GM23338 (cell line): ENCODE results near the gene RAC2. TPM values are rescaled to one million over a fixed set of nuclear protein-coding genes. Genes with fewer than 3 reads are reported as not detected.

Source experiments
- ATAC-seq: fragments of 200-7000 bp; cut with Tn5 transposase; 3 replicates; pipeline ENCODE4 v1.9.1; 2020
- DNase-seq: peaks from one replicate; pipeline ENCODE4 v3.0.0-alpha.2; 2015; ENCODE audit warnings: low spot score
- H2AFZ ChIP-seq: fragments of 200-600 bp; sonication (generic); 2 replicates; pipeline ENCODE4 v1.8.0; 2016; ENCODE audit warnings: antibody characterized with exemption, mild to moderate bottlenecking, moderate library complexity
- H3F3A ChIP-seq: fragments of 200-600 bp; sonication (generic); replicated peaks from 2 replicates; pipeline ENCODE4 v1.8.0; 2017; ENCODE audit warnings: antibody characterized with exemption, mixed run types, low read depth
- H3K27ac ChIP-seq: fragments of 200-600 bp; sonication (generic); 2 replicates; pipeline ENCODE4 v1.6.1; 2016; ENCODE audit warnings: low read depth
- H3K27me3 ChIP-seq: fragments of 200-600 bp; sonication (generic); 2 replicates; pipeline ENCODE4 v1.8.0; 2016; ENCODE audit warnings: mild to moderate bottlenecking, mixed run types, moderate library complexity; ENCODE audit not compliant: insufficient read depth
- H3K36me3 ChIP-seq: fragments of 200-600 bp; sonication (generic); 2 replicates; pipeline ENCODE4 v1.8.0; 2016; ENCODE audit warnings: mild to moderate bottlenecking; ENCODE audit not compliant: insufficient read depth
- H3K4me1 ChIP-seq: fragments of 200-600 bp; sonication (generic); 2 replicates; pipeline ENCODE4 v1.8.0; 2016; ENCODE audit warnings: mild to moderate bottlenecking, moderate library complexity; ENCODE audit not compliant: insufficient read depth
- H3K4me2 ChIP-seq: fragments of 200-600 bp; sonication (generic); 2 replicates; pipeline ENCODE4 v1.7.1; 2017; ENCODE audit warnings: mixed run types
- H3K4me3 ChIP-seq: fragments of 200-600 bp; sonication (generic); 2 replicates; pipeline ENCODE4 v1.6.1; 2016; ENCODE audit warnings: mixed run types
- H3K79me2 ChIP-seq: fragments of 200-600 bp; sonication (generic); replicated peaks from 2 replicates; pipeline ENCODE4 v1.8.0; 2017; ENCODE audit warnings: mild to moderate bottlenecking; ENCODE audit not compliant: insufficient read depth
- H3K9me2 ChIP-seq: fragments of 200-600 bp; sonication (generic); 2 replicates; pipeline ENCODE4 v1.8.0; 2017; ENCODE audit not compliant: insufficient read depth
- H4K20me1 ChIP-seq: fragments of 200-600 bp; sonication (generic); replicated peaks from 2 replicates; pipeline ENCODE4 v1.8.0; 2017; ENCODE audit warnings: mild to moderate bottlenecking; ENCODE audit not compliant: insufficient read depth
- H3K27ac Mint-ChIP-seq: 2 replicates; pipeline ENCODE4 v1.8.0; 2020; ENCODE audit warnings: inconsistent platforms, mild to moderate bottlenecking, moderate library complexity, mixed read lengths
- H3K27me3 Mint-ChIP-seq: 3 replicates; pipeline ENCODE4 v1.8.0; 2022; ENCODE audit warnings: low read depth, mild to moderate bottlenecking, moderate library complexity, mixed read lengths, inconsistent platforms; ENCODE audit not compliant: insufficient read depth, poor library complexity
- H3K36me3 Mint-ChIP-seq: 3 replicates; pipeline ENCODE4 v1.8.0; 2021; ENCODE audit warnings: low read depth, mild to moderate bottlenecking, inconsistent platforms, moderate library complexity, mixed read lengths
- H3K4me1 Mint-ChIP-seq: 3 replicates; pipeline ENCODE4 v1.8.0; 2020; ENCODE audit warnings: mild to moderate bottlenecking, inconsistent platforms, mixed read lengths
- H3K4me3 Mint-ChIP-seq: 3 replicates; pipeline ENCODE4 v1.8.0; 2021; ENCODE audit warnings: moderate library complexity, mild to moderate bottlenecking, inconsistent platforms, mixed read lengths
- H3K9me3 Mint-ChIP-seq: 3 replicates; pipeline ENCODE4 v1.8.0; 2020; ENCODE audit warnings: moderate library complexity, mild to moderate bottlenecking, inconsistent platforms, mixed read lengths
- CREB1 ChIP-seq: fragments of 250-450 bp; sonication (Bioruptor Pico); IDR thresholded peaks from 2 replicates; pipeline ENCODE4 v1.5.0; 2020; ENCODE audit warnings: low read depth, mild to moderate bottlenecking, moderate library complexity
- CTCF ChIP-seq, 2 experiments: fragments of 200-600 bp in 1 of 2; sonication (generic) in 1 of 2; conservative IDR thresholded peaks; 2 replicates each; pipeline versions ENCODE4 v1.5.1 to v1.6.1; 2016 to 2017; ENCODE audit warnings: antibody characterized with exemption in 2 of 2, low read depth in 2 of 2, mild to moderate bottlenecking in 2 of 2, moderate library complexity in 1 of 2
- ETS1 ChIP-seq: IDR thresholded peaks from 2 replicates; pipeline ENCODE4 v1.6.1; 2016; ENCODE audit warnings: antibody characterized with exemption
- EZH2 ChIP-seq: fragments of 200-600 bp; sonication (generic); IDR thresholded peaks from one replicate; pipeline ENCODE4 v1.8.0; 2017; ENCODE audit warnings: antibody characterized with exemption, mild to moderate bottlenecking, low read depth; ENCODE audit not compliant: unreplicated experiment
- NANOG ChIP-seq: IDR thresholded peaks from 2 replicates; pipeline ENCODE4 v1.6.1; 2016; ENCODE audit warnings: antibody characterized with exemption, borderline replicate concordance
- POLR2AphosphoS5 ChIP-seq: IDR thresholded peaks from 2 replicates; pipeline ENCODE4 v1.6.1; 2016; ENCODE audit warnings: antibody characterized with exemption, low read depth
- REST ChIP-seq: IDR thresholded peaks from one replicate; pipeline ENCODE4 v1.6.1; 2018; ENCODE audit warnings: antibody characterized with exemption; ENCODE audit not compliant: unreplicated experiment
- STAT1 ChIP-seq: IDR thresholded peaks from one replicate; pipeline ENCODE4 v1.6.1; 2016; ENCODE audit warnings: antibody characterized with exemption; ENCODE audit not compliant: unreplicated experiment
- ZNF462 ChIP-seq: fragments of 250-450 bp; sonication (Bioruptor Pico); IDR thresholded peaks from 2 replicates; pipeline ENCODE4 v1.5.0; 2020; ENCODE audit warnings: mild to moderate bottlenecking, moderate library complexity
- polyA plus RNA-seq: library from polyadenylated mRNA; unstranded; fragments of >200 nt; fragmentation: Nextera tagmentation; extraction: Ambion mirVana; gene quantifications from 2 replicates; pipeline ENCODE4 v1.2.1, GENCODE V29; 2016
- total RNA-seq: library from RNA; depleted of rRNA; stranded (reverse); fragments of >200 nt; shearing (Covaris generic); gene quantifications from 2 replicates; pipeline ENCODE4 v1.2.3, GENCODE V29; 2014

Gene RAC2
- total and polyA plus RNA-seq, 2 experiments from 2014 or later = 2.4 to 2.7 TPM

- ATAC-seq (no peak), DNase-seq (no peak)
- Histone ChIP-seq H3K27me3 (no peaks in the 10 kb centered on the region), H3K4me3 (no peak overlapping the region), H3K36me3 (no peaks in the 10 kb centered on the region), H3K79me2 (no peaks in the 10 kb centered on the region), H3K27ac (no peak overlapping the region), H3K4me1 (peaks cover 4% of the 10 kb centered on the region; the same call in 1 of the 2 replicates), H3K9me2 (no peaks in the 10 kb centered on the region), H2AFZ (no peak overlapping the region), H3F3A (no peaks in the 10 kb centered on the region), H4K20me1 (no peaks in the 10 kb centered on the region), H3K4me2 (no peak overlapping the region)
- Mint-ChIP-seq H3K27me3 (peaks cover 7% of the 10 kb centered on the region), H3K36me3 (no peaks in the 10 kb centered on the region; the same call in 2 of the 3 replicates), H3K4me1 (peaks cover 19% of the 10 kb centered on the region), H3K4me3 (no peak overlapping the region), H3K27ac (no peak overlapping the region), H3K9me3 (no peaks in the 10 kb centered on the region)
- TF ChIP-seq STAT1 (no peak), REST (no peak), ETS1 (no peak), EZH2 (no peak), CTCF (conservative IDR thresholded peaks at IDR 0.05; ENCODE audit: low read depth in 2 of 2) (no peak), ZNF462 (no peak), CREB1 (CRISPR knock-in tag) (no peak), NANOG (no peak), POLR2AphosphoS5 (no peak)
Observed at GRCh38 chr22:37177755-37178154, 66.3 kb downstream of the RAC2 start.
